ENCODE measurements around the gene MRPL23.

MRPL23 gene

GRCh38 chr11:1946812-1947484 lies at the start of gene MRPL23:
Gene MRPL23 (plus strand): TSS chr11:1947332. CDS start chr11:1947363, 31 bp downstream.
- DNase-seq = no peak

- no peak for DNase-seq
These were observed 48.0 kb upstream of the MRPL23 start for GRCh38 chr11:1899090-1899489.

GRCh38 chr11:1899686-1900085 lies 47.4 kb upstream of the MRPL23 start:
- no peak for DNase-seq

- DNase-seq = no peak
These were observed 41.0 kb upstream of the MRPL23 start for GRCh38 chr11:1906181-1906580.

- no peak for DNase-seq
These were observed 40.3 kb upstream of the MRPL23 start for GRCh38 chr11:1906611-1907423.

GRCh38 chr11:1908618-1909017 lies 38.5 kb upstream of the MRPL23 start:
- DNase-seq = no peak

GRCh38 chr11:1909524-1909923 lies 37.6 kb upstream of the MRPL23 start:
- DNase-seq = no peak

- no peak for DNase-seq
These were observed 34.7 kb upstream of the MRPL23 start for GRCh38 chr11:1912289-1912878.

- DNase-seq = no peak
These were observed 33.7 kb upstream of the MRPL23 start for GRCh38 chr11:1913271-1914060.

- DNase-seq = no peak
These were observed 31.4 kb upstream of the MRPL23 start for GRCh38 chr11:1915795-1916131.

- no peak for DNase-seq
These were observed 30.8 kb upstream of the MRPL23 start for GRCh38 chr11:1916132-1916985.

GRCh38 chr11:1916986-1917522 lies 30.1 kb upstream of the MRPL23 start:
- DNase-seq = no peak

- DNase-seq = no peak
These were observed 29.4 kb upstream of the MRPL23 start for GRCh38 chr11:1917523-1918435.

- no peak for DNase-seq
These were observed 28.5 kb upstream of the MRPL23 start for GRCh38 chr11:1918436-1919315.

GRCh38 chr11:1919391-1920127 lies 27.6 kb upstream of the MRPL23 start, which contains the start of gene TNNT3:
Gene TNNT3 (plus strand): TSS chr11:1919703. CDS start chr11:1922875, 3,172 bp downstream.
- DNase-seq = no peak

GRCh38 chr11:1920128-1920908 lies 26.8 kb upstream of the MRPL23 start:
- DNase-seq = no peak

- DNase-seq = no peak
These were observed 26.1 kb upstream of the MRPL23 start for GRCh38 chr11:1920909-1921573.
